Right atrium auricular region (tissue), 2 donors: ENCODE results near the gene NOS1. TPM values are rescaled to one million over a fixed set of nuclear protein-coding genes. Genes with fewer than 3 reads are reported as not detected.

ENCODE experiments used
- DNase-seq: peaks from one replicate; pipeline ENCODE4 v3.0.0-alpha.2; 2019; ENCODE audit warnings: low spot score
- H3K27ac ChIP-seq, 2 donors: fragments of 200-600 bp; sonication (generic); 1 replicate in 1 of 2; 2 replicates in 1 of 2; pipeline ENCODE4 v1.5.1; 2016 to 2019
- H3K27me3 ChIP-seq, 2 donors: fragments of 200-600 bp; sonication (generic); one replicate each; pipeline versions ENCODE4 v1.5.1 to v1.6.0; 2017 to 2019
- H3K36me3 ChIP-seq: fragments of 200-600 bp; sonication (generic); one replicate; pipeline ENCODE4 v1.5.1; 2016
- H3K4me1 ChIP-seq, 2 donors: fragments of 200-600 bp; sonication (generic); one replicate each; pipeline versions ENCODE4 v1.5.1 to v1.6.0; 2017 to 2019
- H3K4me3 ChIP-seq, 2 donors: fragments of 200-600 bp; sonication (generic); 1 replicate in 1 of 2; 2 replicates in 1 of 2; pipeline ENCODE4 v1.5.1; 2017 to 2019; ENCODE audit warnings: mild to moderate bottlenecking in 1 of 2, moderate library complexity in 1 of 2
- H3K9me3 ChIP-seq, 2 donors: fragments of 200-600 bp; sonication (generic); one replicate each; pipeline ENCODE4 v1.5.1; 2019
- total RNA-seq, 2 donors: library from RNA; depleted of rRNA; stranded (reverse); fragments of >200 nt; gene quantifications; one replicate each; pipeline ENCODE4 v1.1.0, GENCODE V29; 2016
- TF ChIP-seq, protein P1 (sequence below), 2 donors: fragments of 200-600 bp; sonication (generic); IDR thresholded peaks; one replicate each; pipeline ENCODE4 v1.5.1; 2019; ENCODE audit warnings: antibody characterized with exemption in 2 of 2

The NOS1 gene
- total RNA-seq, 2 donors from 2014 or later, result 0.04 to 0.67 TPM

DNA sequence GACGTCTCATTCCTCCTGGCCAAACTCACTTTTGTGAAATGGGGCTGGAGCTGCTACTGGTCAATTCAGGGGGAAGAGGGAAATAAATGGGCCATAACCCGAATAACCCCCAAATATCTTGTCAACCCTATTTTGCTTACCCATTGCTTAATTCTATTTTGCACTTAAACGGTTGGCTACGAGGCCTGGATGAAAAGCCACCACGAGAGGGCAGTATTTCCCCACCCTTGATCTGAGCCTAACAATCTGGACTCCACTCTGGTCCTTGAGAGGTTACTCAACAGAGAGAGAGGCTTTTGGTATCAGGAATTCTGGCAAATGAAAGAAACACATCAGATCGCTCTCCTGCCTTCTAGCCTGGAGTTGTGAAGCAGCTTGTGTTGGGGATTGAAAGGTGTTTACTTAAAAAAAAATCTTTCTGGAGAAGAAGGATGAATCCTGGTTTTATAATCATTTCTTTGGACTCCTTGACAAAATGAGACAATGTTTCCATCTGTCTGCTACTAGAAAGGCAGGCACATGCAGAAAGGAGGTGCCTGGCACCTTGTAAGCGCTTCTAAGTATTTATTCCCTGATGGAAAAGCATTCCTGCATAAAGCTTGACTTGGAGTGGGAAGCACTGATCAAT, 148.7 kb downstream of the NOS1 start:
- H3K4me3 ChIP-seq, result no peak overlapping the region
- TF ChIP-seq, protein P1, sequence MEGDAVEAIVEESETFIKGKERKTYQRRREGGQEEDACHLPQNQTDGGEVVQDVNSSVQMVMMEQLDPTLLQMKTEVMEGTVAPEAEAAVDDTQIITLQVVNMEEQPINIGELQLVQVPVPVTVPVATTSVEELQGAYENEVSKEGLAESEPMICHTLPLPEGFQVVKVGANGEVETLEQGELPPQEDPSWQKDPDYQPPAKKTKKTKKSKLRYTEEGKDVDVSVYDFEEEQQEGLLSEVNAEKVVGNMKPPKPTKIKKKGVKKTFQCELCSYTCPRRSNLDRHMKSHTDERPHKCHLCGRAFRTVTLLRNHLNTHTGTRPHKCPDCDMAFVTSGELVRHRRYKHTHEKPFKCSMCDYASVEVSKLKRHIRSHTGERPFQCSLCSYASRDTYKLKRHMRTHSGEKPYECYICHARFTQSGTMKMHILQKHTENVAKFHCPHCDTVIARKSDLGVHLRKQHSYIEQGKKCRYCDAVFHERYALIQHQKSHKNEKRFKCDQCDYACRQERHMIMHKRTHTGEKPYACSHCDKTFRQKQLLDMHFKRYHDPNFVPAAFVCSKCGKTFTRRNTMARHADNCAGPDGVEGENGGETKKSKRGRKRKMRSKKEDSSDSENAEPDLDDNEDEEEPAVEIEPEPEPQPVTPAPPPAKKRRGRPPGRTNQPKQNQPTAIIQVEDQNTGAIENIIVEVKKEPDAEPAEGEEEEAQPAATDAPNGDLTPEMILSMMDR (IDR thresholded peaks at IDR 0.05), result peak; percentile 83 to 91
- no peak overlapping the region for H3K27ac ChIP-seq
- H3K4me1 ChIP-seq, result no peaks in the 10 kb centered on the region
- H3K36me3 ChIP-seq, result no peaks in the 10 kb centered on the region
- no peaks in the 10 kb centered on the region for H3K9me3 ChIP-seq
- no peaks in the 10 kb centered on the region for H3K27me3 ChIP-seq
- DNase-seq, result peak; percentile 77

GRCh38 chr12:117210266-117210918, 151.0 kb downstream of the NOS1 start:
- Histone ChIP-seq H3K36me3 (no peaks in the 10 kb centered on the region), H3K4me1 (no peaks in the 10 kb centered on the region), H3K9me3 (no peaks in the 10 kb centered on the region), H3K27ac (no peak overlapping the region), H3K4me3 (no peak overlapping the region), H3K27me3 (no peaks in the 10 kb centered on the region)
- TF ChIP-seq, protein P1 (IDR thresholded peaks at IDR 0.05), result no peak
- DNase-seq, result no peak

- TF ChIP-seq, protein P1 (IDR thresholded peaks at IDR 0.05), result no peak
- Histone ChIP-seq H3K27ac (no peak overlapping the region), H3K4me3 (no peak overlapping the region), H3K4me1 (no peaks in the 10 kb centered on the region), H3K36me3 (no peaks in the 10 kb centered on the region), H3K9me3 (no peaks in the 10 kb centered on the region), H3K27me3 (no peaks in the 10 kb centered on the region)
- no peak for DNase-seq
Observed at GRCh38 chr12:117209626-117210025, 151.8 kb downstream of the NOS1 start.

- Histone ChIP-seq H3K4me3 (no peak overlapping the region), H3K36me3 (no peaks in the 10 kb centered on the region), H3K9me3 (no peaks in the 10 kb centered on the region), H3K4me1 (no peaks in the 10 kb centered on the region), H3K27ac (no peak overlapping the region), H3K27me3 (no peaks in the 10 kb centered on the region)
- TF ChIP-seq, protein P1 (IDR thresholded peaks at IDR 0.05), result no peak
- DNase-seq, result no peak
Observed at GRCh38 chr12:117208811-117209455, 152.5 kb downstream of the NOS1 start.

DNA sequence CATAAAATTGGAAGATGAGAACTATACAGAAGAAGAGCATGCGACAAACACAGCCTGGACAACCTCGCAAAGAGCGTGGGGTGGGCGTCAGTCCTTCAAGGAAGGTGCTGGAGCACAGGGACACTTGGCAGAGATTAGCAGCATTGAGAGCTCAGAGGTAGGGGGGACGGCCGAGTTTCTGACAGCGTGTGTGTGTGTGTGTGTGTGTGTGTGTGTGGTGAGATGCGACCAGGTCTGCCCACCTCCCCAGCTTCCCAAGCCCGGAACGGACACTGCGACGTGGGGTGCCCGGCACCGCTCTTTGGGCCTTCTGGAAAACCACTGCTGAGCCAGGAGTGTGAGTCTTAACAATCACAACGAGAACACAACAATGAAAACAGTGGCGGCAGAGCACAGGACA, 153.2 kb downstream of the NOS1 start:
- no peak for DNase-seq
- Histone ChIP-seq H3K27me3 (no peaks in the 10 kb centered on the region), H3K27ac (no peak overlapping the region), H3K4me1 (no peaks in the 10 kb centered on the region), H3K4me3 (no peak overlapping the region), H3K36me3 (no peaks in the 10 kb centered on the region), H3K9me3 (no peaks in the 10 kb centered on the region)
- TF ChIP-seq, protein P1 (IDR thresholded peaks at IDR 0.05), result no peak
